ENCODE results near the gene IL1RAP. TPM values are rescaled to one million over a fixed set of nuclear protein-coding genes. Genes with fewer than 3 reads are reported as not detected.

The IL1RAP gene
- total and polyA plus RNA-seq, 2 experiments from 2014 or later: 17.5 to 32.3 TPM

- Histone ChIP-seq H3K4me3 (no peak overlapping the region), H3K27me3 (replicated peaks; ENCODE audit: insufficient read depth) (no peaks in the 10 kb centered on the region), H3K9me2 (ENCODE audit: insufficient read depth) (no peaks in the 10 kb centered on the region), H3K4me1 (ENCODE audit: insufficient read depth) (peaks cover 22% of the 10 kb centered on the region), H3F3A (ENCODE audit: insufficient read depth) (peaks cover 20% of the 10 kb centered on the region), H3K79me2 (ENCODE audit: insufficient read depth) (no peaks in the 10 kb centered on the region), H3K9ac (no peak overlapping the region), H4K20me1 (ENCODE audit: insufficient read depth) (no peaks in the 10 kb centered on the region), H3K9me3 (ENCODE audit: low read depth) (no peaks in the 10 kb centered on the region), H3K4me2 (ENCODE audit: unreplicated experiment) (no peak overlapping the region), H3K36me3 (ENCODE audit: low read depth) (no peaks in the 10 kb centered on the region), H3K27ac (no peak overlapping the region), H2AFZ (no peak overlapping the region)
- TF ChIP-seq EZH2phosphoT487 (IDR thresholded peaks at IDR 0.05; ENCODE audit: insufficient read depth, low read depth): no peak
- TF ChIP-seq EZH2 (IDR thresholded peaks at IDR 0.05; ENCODE audit: insufficient read depth, poor library complexity, severe bottlenecking): no peak
- in situ Hi-C loops (cut with MboI): no loop called here
- no peak for DNase-seq
These were observed 21.8 kb upstream of the IL1RAP start for GRCh38 chr3:190492129-190492528.

GRCh38 chr3:190492966-190493365 lies 20.9 kb upstream of the IL1RAP start:
- Histone ChIP-seq H3F3A (ENCODE audit: insufficient read depth) (peaks cover 20% of the 10 kb centered on the region), H3K27ac (no peak overlapping the region), H3K9ac (no peak overlapping the region), H3K4me2 (ENCODE audit: unreplicated experiment) (no peak overlapping the region), H3K9me2 (ENCODE audit: insufficient read depth) (no peaks in the 10 kb centered on the region; the same call in 1 of the 2 replicates), H2AFZ (no peak overlapping the region), H3K36me3 (ENCODE audit: low read depth) (no peaks in the 10 kb centered on the region), H3K9me3 (ENCODE audit: low read depth) (no peaks in the 10 kb centered on the region), H4K20me1 (ENCODE audit: insufficient read depth) (no peaks in the 10 kb centered on the region), H3K79me2 (ENCODE audit: insufficient read depth) (no peaks in the 10 kb centered on the region), H3K27me3 (replicated peaks; ENCODE audit: insufficient read depth) (no peaks in the 10 kb centered on the region), H3K4me1 (ENCODE audit: insufficient read depth) (peaks cover 24% of the 10 kb centered on the region), H3K4me3 (no peak overlapping the region)
- no peak for DNase-seq
- in situ Hi-C loops (cut with MboI): no loop called here
- TF ChIP-seq EZH2 (IDR thresholded peaks at IDR 0.05; ENCODE audit: insufficient read depth, poor library complexity, severe bottlenecking): no peak
- 74 to 82% methylated on average over 4 of the region's 4 CpGs for WGBS, 2 experiments (ENCODE audit: low coverage in 1 of 2, low lambda C conversion rate in 2 of 2, missing lambda C conversion rate in 2 of 2)

GRCh38 chr3:190494907-190495306 lies 19.0 kb upstream of the IL1RAP start:
- Histone ChIP-seq H3K27ac (peak overlapping the region; percentile 41; the same call in 1 of the 2 replicates), H3K27me3 (replicated peaks; ENCODE audit: insufficient read depth) (no peaks in the 10 kb centered on the region), H3K9me3 (ENCODE audit: low read depth) (no peaks in the 10 kb centered on the region), H4K20me1 (ENCODE audit: insufficient read depth) (no peaks in the 10 kb centered on the region), H3F3A (ENCODE audit: insufficient read depth) (peaks cover 20% of the 10 kb centered on the region), H3K4me3 (no peak overlapping the region), H3K36me3 (ENCODE audit: low read depth) (no peaks in the 10 kb centered on the region), H3K4me1 (ENCODE audit: insufficient read depth) (peaks cover 24% of the 10 kb centered on the region), H3K9me2 (ENCODE audit: insufficient read depth) (no peaks in the 10 kb centered on the region; the same call in 1 of the 2 replicates), H3K9ac (no peak overlapping the region), H3K79me2 (ENCODE audit: insufficient read depth) (no peaks in the 10 kb centered on the region), H3K4me2 (ENCODE audit: unreplicated experiment) (no peak overlapping the region), H2AFZ (peak overlapping the region; percentile 8)
- no peak for TF ChIP-seq EZH2phosphoT487 (IDR thresholded peaks at IDR 0.05; ENCODE audit: insufficient read depth, low read depth)
- no peak for TF ChIP-seq EZH2 (IDR thresholded peaks at IDR 0.05; ENCODE audit: insufficient read depth, poor library complexity, severe bottlenecking)
- peak; percentile 32 for DNase-seq
- in situ Hi-C loops (cut with MboI): no loop called here

GRCh38 chr3:190495354-190495753 lies 18.5 kb upstream of the IL1RAP start:
- DNase-seq: no peak
- H3F3A ChIP-seq (ENCODE audit: insufficient read depth): peaks cover 20% of the 10 kb centered on the region
- no peaks in the 10 kb centered on the region for H3K27me3 ChIP-seq (replicated peaks; ENCODE audit: insufficient read depth)
- H3K4me1 ChIP-seq (ENCODE audit: insufficient read depth): peaks cover 24% of the 10 kb centered on the region
- peak overlapping the region; percentile 41 for H3K27ac ChIP-seq
- H3K79me2 ChIP-seq (ENCODE audit: insufficient read depth): no peaks in the 10 kb centered on the region
- TF ChIP-seq EZH2 (IDR thresholded peaks at IDR 0.05; ENCODE audit: insufficient read depth, poor library complexity, severe bottlenecking) (no peak), EZH2phosphoT487 (IDR thresholded peaks at IDR 0.05; ENCODE audit: insufficient read depth, low read depth) (no peak)
- no peaks in the 10 kb centered on the region for H3K9me3 ChIP-seq (ENCODE audit: low read depth)
- H3K36me3 ChIP-seq (ENCODE audit: low read depth): no peaks in the 10 kb centered on the region
- H3K9me2 ChIP-seq (ENCODE audit: insufficient read depth): no peaks in the 10 kb centered on the region; the same call in 1 of the 2 replicates
- H4K20me1 ChIP-seq (ENCODE audit: insufficient read depth): no peaks in the 10 kb centered on the region
- no peak overlapping the region for H3K4me3 ChIP-seq
- in situ Hi-C loops (cut with MboI): no loop called here
- no peak overlapping the region for H3K9ac ChIP-seq
- peak overlapping the region; percentile 2 for H3K4me2 ChIP-seq (ENCODE audit: unreplicated experiment)
- peak overlapping the region; percentile 8 for H2AFZ ChIP-seq

- Histone ChIP-seq H3K4me2 (ENCODE audit: unreplicated experiment) (peak overlapping the region; percentile 44), H3K36me3 (ENCODE audit: low read depth) (no peaks in the 10 kb centered on the region), H3K27ac (peak overlapping the region; percentile 60), H3K4me3 (no peak overlapping the region), H3K9ac (peak overlapping the region; percentile 15; the same call in 1 of the 2 replicates), H3K27me3 (replicated peaks; ENCODE audit: insufficient read depth) (no peaks in the 10 kb centered on the region), H3K9me3 (ENCODE audit: low read depth) (no peaks in the 10 kb centered on the region), H3K79me2 (ENCODE audit: insufficient read depth) (no peaks in the 10 kb centered on the region), H3K4me1 (ENCODE audit: insufficient read depth) (peaks cover 24% of the 10 kb centered on the region), H3K9me2 (ENCODE audit: insufficient read depth) (no peaks in the 10 kb centered on the region; the same call in 1 of the 2 replicates), H2AFZ (peak overlapping the region; percentile 42; the same call in 1 of the 2 replicates), H3F3A (ENCODE audit: insufficient read depth) (peaks cover 20% of the 10 kb centered on the region), H4K20me1 (ENCODE audit: insufficient read depth) (no peaks in the 10 kb centered on the region)
- 56 to 63% methylated on average over 5 of the region's 5 CpGs for WGBS, 2 experiments (ENCODE audit: low coverage in 1 of 2, low lambda C conversion rate in 2 of 2, missing lambda C conversion rate in 2 of 2)
- peak; percentile 79 for DNase-seq
- in situ Hi-C loops (cut with MboI): no loop called here
- no peak for TF ChIP-seq EZH2 (IDR thresholded peaks at IDR 0.05; ENCODE audit: insufficient read depth, poor library complexity, severe bottlenecking)
- no peak for TF ChIP-seq EZH2phosphoT487 (IDR thresholded peaks at IDR 0.05; ENCODE audit: insufficient read depth, low read depth)
These were observed 18.1 kb upstream of the IL1RAP start for GRCh38 chr3:190495796-190496195.

Data from GM23248 (cell line).